Medulla oblongata (tissue), 1 donor: ENCODE data around the gene APOA5.
A peak's percentile ranks its signal among the peaks of the same experiment; 100 is the strongest.

Source experiments
- DNase-seq: peaks from one replicate; pipeline ENCODE4 v3.0.0-alpha.2; 2015; ENCODE audit errors: extremely low spot score

Gene APOA5

DNA sequence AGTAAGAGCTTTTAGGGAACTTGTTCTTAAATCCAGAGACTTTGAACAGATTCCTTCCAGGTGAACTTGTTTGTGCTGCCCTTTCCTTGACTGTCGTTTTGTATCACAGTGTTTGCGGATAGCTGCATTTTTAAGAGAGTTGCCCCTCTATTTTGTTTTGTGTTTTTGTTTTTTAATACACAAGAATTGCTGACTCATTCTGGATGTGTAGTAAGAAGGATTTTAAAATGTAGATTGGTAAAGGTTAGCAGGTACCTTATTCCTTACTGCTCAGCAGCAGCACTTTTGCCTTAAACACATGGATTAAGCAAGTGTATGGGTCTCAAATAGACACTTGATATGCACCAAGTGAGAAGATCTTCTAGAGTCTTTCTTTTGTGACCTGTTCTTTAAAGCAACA, 8.9 kb upstream of the APOA5 start:
- no peak for DNase-seq

DNA sequence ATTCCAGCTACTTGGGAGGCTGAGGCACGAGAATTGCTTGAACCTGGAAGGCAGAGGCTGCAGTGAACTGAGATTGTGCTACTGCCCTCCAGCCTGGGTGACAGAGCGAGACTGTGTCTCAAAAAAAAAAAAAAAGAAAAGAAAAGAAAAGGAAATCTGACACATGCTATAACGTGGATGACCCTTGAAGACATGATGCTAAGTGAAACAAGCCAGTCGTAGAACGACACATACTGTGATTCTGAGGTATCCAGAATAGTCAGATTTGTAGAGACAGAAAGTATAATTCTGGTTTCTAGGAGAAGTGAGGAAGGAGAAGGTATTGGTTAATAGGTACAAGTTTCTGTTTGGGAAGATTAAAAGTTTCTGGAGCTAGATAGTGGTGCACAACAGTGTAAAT, 6.7 kb upstream of the APOA5 start:
- DNase-seq = no peak

GRCh38 chr11:116797816-116798215, 6.1 kb upstream of the APOA5 start:
- no peak for DNase-seq

DNA sequence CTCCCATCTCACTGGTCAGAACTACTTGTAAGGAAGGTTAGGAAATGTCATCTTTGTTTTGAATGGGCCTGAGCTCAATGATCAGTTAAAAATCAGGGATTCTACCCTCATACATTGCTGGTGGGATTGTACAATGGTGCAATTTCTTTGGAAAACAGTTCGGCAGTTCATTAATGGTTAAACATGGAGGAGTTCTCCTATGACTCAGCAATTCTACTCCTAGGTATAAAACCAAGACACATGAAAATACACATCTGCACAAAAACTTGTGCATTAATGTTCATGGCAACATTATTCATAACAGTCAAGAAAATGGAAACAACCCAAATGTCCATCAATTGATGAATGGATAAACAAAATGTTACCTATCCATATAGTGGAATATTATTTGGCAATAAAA, 4.9 kb upstream of the APOA5 start:
- no peak for DNase-seq

GRCh38 chr11:116794851-116795250, 3.2 kb upstream of the APOA5 start:
- DNase-seq = no peak

DNA sequence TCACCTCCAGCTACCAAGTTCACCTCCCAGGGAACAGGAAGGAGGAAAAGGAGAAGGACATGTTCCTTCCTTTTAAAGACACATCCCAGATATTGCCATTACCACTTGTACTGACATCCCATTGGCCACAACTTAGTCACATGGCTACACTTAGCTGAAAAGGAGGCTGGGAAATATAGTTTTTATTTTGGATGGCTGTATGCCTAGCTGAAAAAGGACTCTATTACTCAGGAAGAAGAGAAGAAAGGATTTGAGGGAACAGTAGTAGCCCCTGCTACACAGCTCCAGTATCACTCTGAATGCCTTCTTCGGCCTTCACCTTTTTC, 2.1 kb upstream of the APOA5 start:
- no peak for DNase-seq

- DNase-seq = no peak
Measured at GRCh38 chr11:116792869-116793771, 1.4 kb upstream of the APOA5 start.

GRCh38 chr11:116792144-116792868, 627 bp upstream of the APOA5 start:
- no peak for DNase-seq

DNA sequence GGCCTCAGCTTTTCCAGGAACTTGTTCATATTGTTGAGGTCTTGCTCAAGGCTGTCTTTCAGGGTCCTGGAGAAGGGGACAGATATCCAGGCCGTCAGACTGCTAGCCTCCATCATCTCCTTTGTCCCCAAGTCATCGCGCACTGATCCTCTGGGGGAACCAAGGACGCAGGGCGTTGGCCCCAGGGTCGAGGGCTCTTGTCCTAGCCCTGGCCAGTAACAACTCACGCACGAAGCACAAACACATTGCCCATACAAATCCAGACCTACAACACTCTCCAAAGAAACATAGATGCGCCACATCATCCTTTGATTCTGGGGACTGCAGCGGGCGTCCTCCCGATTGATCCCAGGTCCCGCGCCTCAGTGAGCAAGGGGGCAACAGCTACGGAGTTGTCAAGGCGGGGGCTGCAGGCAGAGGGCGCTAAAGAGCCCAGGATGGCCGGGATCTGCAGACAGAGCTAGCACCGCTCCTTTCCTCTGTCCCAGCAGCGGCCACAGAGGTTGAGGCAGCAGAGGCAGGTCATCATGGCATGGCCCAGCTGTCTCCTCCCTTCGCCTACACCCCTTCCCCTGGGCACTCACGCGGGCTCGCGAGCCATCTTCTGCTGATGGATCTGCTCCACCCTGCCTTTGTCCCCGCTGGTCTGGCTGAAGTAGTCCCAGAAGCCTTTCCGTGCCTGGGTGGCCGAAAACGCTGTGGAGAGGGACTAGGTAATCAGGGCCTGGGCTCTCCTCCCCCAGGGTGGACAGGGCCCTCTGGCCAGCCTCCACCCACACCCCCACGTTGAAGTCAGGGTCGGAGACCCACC, 472 bp downstream of the APOA5 start:
- DNase-seq = peak; percentile 78

DNA sequence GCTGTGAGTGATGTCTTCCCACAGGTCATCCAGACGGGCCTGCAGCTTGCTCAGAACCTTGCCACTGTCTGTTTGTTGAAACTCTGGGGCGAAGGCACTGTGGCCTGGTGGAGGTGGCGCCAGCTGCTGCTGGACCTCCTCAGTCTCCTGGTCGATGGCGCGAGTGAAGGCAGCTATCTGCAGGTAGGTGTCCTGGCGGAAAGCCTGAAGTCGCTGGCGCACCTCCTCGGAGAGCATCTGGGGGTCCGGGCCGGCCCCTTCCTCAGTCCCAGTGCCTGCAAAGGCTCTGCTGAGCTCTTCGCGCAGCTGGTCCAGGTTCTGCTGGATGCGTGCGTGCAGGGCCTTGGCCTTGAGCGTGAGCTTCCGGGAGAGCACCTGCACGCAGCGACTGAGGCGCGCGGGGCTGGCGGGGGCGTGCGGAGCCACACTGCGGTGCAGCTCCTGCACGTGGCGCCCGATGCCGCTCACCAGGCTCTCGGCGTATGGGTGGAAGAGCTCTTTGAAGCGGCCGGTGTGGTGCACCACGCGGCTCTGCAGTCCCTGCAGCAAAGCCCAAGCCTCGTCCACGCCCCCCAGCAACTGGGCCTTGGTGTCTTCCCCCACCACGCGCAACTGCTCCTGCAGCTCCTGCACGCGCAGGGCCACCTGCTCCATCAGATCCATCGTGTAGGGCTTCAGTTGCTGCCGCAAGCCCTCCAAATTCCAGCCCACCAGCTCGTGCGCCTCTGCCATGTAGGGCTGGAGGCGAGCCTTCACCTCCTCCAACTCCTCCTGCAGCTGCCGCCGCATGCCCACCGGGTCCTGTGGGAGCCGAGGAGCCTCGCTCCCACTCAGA, 1.3 kb downstream of the APOA5 start:
- no peak for DNase-seq

DNA sequence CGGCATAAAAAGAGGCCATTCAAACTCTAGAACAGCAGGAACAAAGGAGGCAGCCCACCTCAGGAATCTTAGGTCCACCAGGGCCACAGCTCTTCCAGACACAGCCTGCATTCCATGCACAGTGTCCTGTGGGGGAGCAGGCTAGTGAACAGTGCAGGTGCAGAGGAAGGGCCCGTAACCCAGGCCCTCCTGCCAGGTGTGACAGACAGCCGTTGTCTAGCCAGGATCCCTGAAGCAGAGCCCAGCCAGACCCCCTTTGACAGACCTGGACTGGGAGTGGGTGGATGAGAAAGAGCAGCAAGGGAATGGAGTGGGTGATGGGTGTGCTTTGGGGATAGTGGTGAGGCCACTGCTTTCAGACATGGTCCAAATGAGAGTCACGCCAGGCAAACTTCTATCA, 2.7 kb downstream of the APOA5 start:
- no peak for DNase-seq

- DNase-seq = no peak
Measured at GRCh38 chr11:116788534-116788933, 3.1 kb downstream of the APOA5 start.

GRCh38 chr11:116787786-116788486, 3.7 kb downstream of the APOA5 start, which contains the start of gene ZPR1:
ZPR1 (minus strand) TSS chr11:116788023; CDS start chr11:116787990, 33 bp downstream.
- peak; percentile 86 for DNase-seq

GRCh38 chr11:116787436-116787785, 4.3 kb downstream of the APOA5 start:
- DNase-seq = no peak

DNA sequence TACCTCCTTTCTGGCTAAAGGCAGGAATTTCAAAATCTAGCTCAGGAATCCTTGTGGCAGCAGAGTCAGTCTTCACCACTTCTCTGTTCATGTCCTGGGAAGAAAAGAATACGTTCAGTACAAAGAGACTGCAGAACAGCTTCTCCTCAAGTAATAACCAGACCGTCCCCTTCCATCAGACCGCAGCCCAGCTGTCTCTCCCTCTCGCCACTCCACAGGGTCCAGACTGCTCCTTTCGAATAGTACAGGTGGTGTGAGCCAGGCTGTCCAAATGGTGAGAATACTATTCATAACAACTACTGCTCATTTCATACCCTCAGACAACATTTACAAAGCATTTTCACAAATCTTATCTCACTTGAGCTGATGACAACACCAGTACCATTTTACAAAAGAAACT, 4.7 kb downstream of the APOA5 start:
- DNase-seq = no peak

DNA sequence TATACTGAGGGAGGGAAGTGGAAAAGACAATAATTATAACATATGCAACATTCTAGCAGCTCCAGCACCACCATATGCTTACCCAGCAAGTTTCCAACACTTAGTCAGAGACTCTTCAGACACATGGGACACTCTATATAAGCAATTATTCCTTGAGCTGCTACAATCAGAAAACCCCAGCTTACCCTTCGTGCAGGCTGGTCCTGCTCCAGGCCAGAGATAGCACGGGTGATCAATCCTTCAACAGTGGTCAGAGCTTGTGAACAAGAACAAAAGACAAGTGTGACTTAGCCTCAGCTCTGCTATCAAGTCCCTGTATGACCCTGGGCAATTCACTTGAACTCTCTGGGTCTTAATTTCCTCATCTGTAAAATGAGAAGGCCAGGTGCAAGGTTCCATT, 5.4 kb downstream of the APOA5 start:
- no peak for DNase-seq

DNA sequence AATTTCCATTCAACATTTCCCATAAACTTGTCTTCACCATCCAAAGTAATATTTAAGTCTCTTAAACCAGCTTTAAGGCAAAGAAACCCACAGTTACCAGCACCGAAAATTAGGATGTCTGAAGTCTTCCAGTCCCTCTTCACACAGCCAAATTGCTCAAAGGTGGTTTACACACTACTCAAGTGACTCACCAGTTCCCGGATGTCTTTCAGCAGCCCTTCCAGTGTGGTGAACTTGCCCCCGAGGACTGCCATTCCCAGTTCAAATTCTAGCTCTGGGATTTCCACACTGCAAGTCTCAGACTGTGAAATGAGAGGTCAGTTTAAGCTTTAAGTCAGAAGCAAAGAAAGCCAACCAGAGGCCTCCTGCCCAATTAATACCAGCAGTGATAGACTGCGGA, 9.0 kb downstream of the APOA5 start:
- no peak for DNase-seq

DNA sequence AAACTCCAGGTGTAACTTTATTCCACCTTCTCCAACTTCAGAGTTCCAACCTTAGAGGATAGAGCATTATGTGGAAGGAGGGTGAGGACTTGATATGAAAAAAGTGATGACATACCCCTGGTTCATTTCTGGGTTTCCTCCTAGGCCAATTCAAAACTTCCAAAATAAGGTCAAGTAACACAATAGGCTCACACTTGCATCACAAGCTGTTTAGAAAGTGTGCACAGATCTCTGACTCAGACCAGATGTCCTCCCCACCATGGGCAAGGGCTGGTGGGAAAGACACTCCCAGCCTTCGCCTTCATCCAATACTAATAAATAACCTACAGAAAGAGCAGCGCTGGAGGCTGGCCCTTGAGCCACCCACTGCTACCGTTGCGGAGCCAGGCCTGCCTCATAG, 13.1 kb downstream of the APOA5 start:
- DNase-seq = no peak

DNA sequence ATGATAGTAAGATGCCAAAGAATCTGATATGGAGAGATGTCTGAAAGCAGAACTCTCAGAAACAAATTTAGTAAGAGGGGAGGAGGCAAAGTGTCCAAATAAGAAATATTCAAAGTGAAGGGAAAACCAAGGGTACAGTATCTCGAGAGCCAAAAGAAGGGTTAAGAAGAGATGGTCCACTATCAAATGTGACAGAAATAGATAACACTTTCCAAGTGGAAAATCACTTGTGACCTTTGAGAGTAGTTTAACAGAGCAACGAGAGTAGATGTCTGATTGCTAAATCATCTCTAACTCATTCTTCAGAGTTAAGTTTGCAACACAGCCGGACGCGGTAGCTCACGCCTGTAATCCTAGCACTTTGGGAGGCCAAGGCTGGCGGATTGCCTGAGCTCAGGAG, 14.6 kb downstream of the APOA5 start:
- no peak for DNase-seq

- no peak for DNase-seq
Measured at GRCh38 chr11:116776522-116776984, 15.1 kb downstream of the APOA5 start.

GRCh38 chr11:116775975-116776374, 15.7 kb downstream of the APOA5 start:
- DNase-seq = no peak
